ENCODE results near the gene ITGB5. TPM values are rescaled to one million over a fixed set of nuclear protein-coding genes. Genes with fewer than 3 reads are reported as not detected.
A peak's percentile ranks its signal among the peaks of the same experiment; 100 is the strongest.

The ITGB5 gene
- total RNA-seq, 1 donor = 229 TPM

- H3K4me3 ChIP-seq (ENCODE audit: low read depth, low read length) = no peak overlapping the region
- no peak for DNase-seq (ENCODE audit: low read depth)
- TF ChIP-seq CTCF (IDR thresholded peaks at IDR 0.05; ENCODE audit: insufficient read depth, low read depth, low read length) = no peak
Observed at GRCh38 chr3:124840331-124840730, 46.8 kb downstream of the ITGB5 start.

GRCh38 chr3:124839896-124840295 lies 47.3 kb downstream of the ITGB5 start:
- no peak for TF ChIP-seq CTCF (IDR thresholded peaks at IDR 0.05; ENCODE audit: insufficient read depth, low read depth, low read length)
- no peak for DNase-seq (ENCODE audit: low read depth)
- no peak overlapping the region for H3K4me3 ChIP-seq (ENCODE audit: low read depth, low read length)

- DNase-seq (ENCODE audit: low read depth) = no peak
- no peak for TF ChIP-seq CTCF (IDR thresholded peaks at IDR 0.05; ENCODE audit: insufficient read depth, low read depth, low read length)
- H3K4me3 ChIP-seq (ENCODE audit: low read depth, low read length) = no peak overlapping the region
Observed at GRCh38 chr3:124838963-124839362, 48.2 kb downstream of the ITGB5 start.

- no peak overlapping the region for H3K4me3 ChIP-seq (ENCODE audit: low read depth, low read length)
- TF ChIP-seq CTCF (IDR thresholded peaks at IDR 0.05; ENCODE audit: insufficient read depth, low read depth, low read length) = no peak
- peak; percentile 99 for DNase-seq (ENCODE audit: low read depth)
Observed at GRCh38 chr3:124837730-124838186, 49.4 kb downstream of the ITGB5 start.

- no peak for TF ChIP-seq CTCF (IDR thresholded peaks at IDR 0.05; ENCODE audit: insufficient read depth, low read depth, low read length)
- DNase-seq (ENCODE audit: low read depth) = peak; percentile 49
- H3K4me3 ChIP-seq (ENCODE audit: low read depth, low read length) = no peak overlapping the region
Observed at GRCh38 chr3:124837065-124837464, 50.1 kb downstream of the ITGB5 start.

- H3K4me3 ChIP-seq (ENCODE audit: low read depth, low read length) = no peak overlapping the region
- no peak for DNase-seq (ENCODE audit: low read depth)
- TF ChIP-seq CTCF (IDR thresholded peaks at IDR 0.05; ENCODE audit: insufficient read depth, low read depth, low read length) = no peak
Observed at GRCh38 chr3:124836448-124836847, 50.7 kb downstream of the ITGB5 start.
